DND-41 (cell line): ENCODE data around the gene FAM120C.

Source experiments
- ATAC-seq: fragments of 200-7000 bp; cut with Tn5 transposase; 3 replicates; pipeline ENCODE4 v1.9.1; 2021; ENCODE audit warnings: low read depth; ENCODE audit not compliant: insufficient read depth
- DNase-seq: peaks from one replicate; pipeline ENCODE4 v3.0.0-alpha.2; 2020
- H2AFZ ChIP-seq: 2 replicates; pipeline ENCODE4 v1.6.0; 2012; ENCODE audit warnings: low read depth, low read length
- H3K27ac ChIP-seq: 2 replicates; pipeline ENCODE4 v1.5.1; 2012; ENCODE audit warnings: low read length, inconsistent platforms
- H3K27me3 ChIP-seq: fragments of 200-600 bp; sonication (generic); 2 replicates; pipeline ENCODE4 v1.6.0; 2012; ENCODE audit warnings: low read length, mild to moderate bottlenecking, inconsistent platforms; ENCODE audit not compliant: insufficient read depth, poor library complexity
- H3K36me3 ChIP-seq: 2 replicates; pipeline ENCODE4 v1.5.1; 2012; ENCODE audit warnings: low read length, inconsistent platforms; ENCODE audit not compliant: insufficient read depth
- H3K4me1 ChIP-seq: 2 replicates; pipeline ENCODE4 v1.5.1; 2012; ENCODE audit warnings: mild to moderate bottlenecking, low read length; ENCODE audit not compliant: insufficient read depth
- H3K4me2 ChIP-seq: 2 replicates; pipeline ENCODE4 v1.6.0; 2012; ENCODE audit warnings: mild to moderate bottlenecking, moderate library complexity, low read length, inconsistent platforms; ENCODE audit not compliant: insufficient read depth
- H3K4me3 ChIP-seq, 2 experiments: fragments of 200-600 bp in 1 of 2; shearing (Covaris generic) in 1 of 2; 2 replicates each; pipeline ENCODE4 v1.5.1; 2012 to 2016; ENCODE audit warnings: inconsistent platforms in 2 of 2, low read length in 2 of 2, mild to moderate bottlenecking in 2 of 2, low read depth in 1 of 2, moderate library complexity in 1 of 2
- H3K79me2 ChIP-seq: 2 replicates; pipeline ENCODE4 v1.6.0; 2012; ENCODE audit warnings: low read length, inconsistent platforms; ENCODE audit not compliant: insufficient read depth
- H3K9ac ChIP-seq: 2 replicates; pipeline ENCODE4 v1.6.0; 2012; ENCODE audit warnings: low read depth, mild to moderate bottlenecking, inconsistent platforms, low read length, moderate library complexity
- H3K9me3 ChIP-seq: 2 replicates; pipeline ENCODE4 v1.5.1; 2012; ENCODE audit warnings: low read length, moderate library complexity, mild to moderate bottlenecking, inconsistent platforms; ENCODE audit not compliant: insufficient read depth, severe bottlenecking
- H4K20me1 ChIP-seq: 2 replicates; pipeline ENCODE4 v1.6.0; 2012; ENCODE audit warnings: low read length; ENCODE audit not compliant: insufficient read depth
- CTCF ChIP-seq: IDR thresholded peaks from 2 replicates; pipeline ENCODE4 v1.5.1; 2012; ENCODE audit warnings: borderline replicate concordance, low read length, moderate library complexity, mild to moderate bottlenecking; ENCODE audit not compliant: poor library complexity, severe bottlenecking; ENCODE audit errors: extremely low read depth
- EZH2 ChIP-seq: IDR thresholded peaks from 3 replicates; pipeline ENCODE4 v1.6.1; 2012; ENCODE audit warnings: borderline replicate concordance, low read depth, mild to moderate bottlenecking, moderate library complexity, low read length, inconsistent platforms; ENCODE audit not compliant: severe bottlenecking

The FAM120C gene

GRCh38 chrX:54048412-54048811, 134.6 kb downstream of the FAM120C start:
- Histone ChIP-seq H3K79me2 (peaks cover 8% of the 10 kb centered on the region), H3K9me3 (no peaks in the 10 kb centered on the region), H3K4me3 (no peak overlapping the region), H3K27me3 (no peaks in the 10 kb centered on the region), H3K4me2 (no peak overlapping the region), H3K4me1 (peaks cover 15% of the 10 kb centered on the region), H2AFZ (no peak overlapping the region), H4K20me1 (no peaks in the 10 kb centered on the region), H3K9ac (no peak overlapping the region), H3K27ac (no peak overlapping the region), H3K36me3 (no peaks in the 10 kb centered on the region; the same call in 1 of the 2 replicates)
- no peak for DNase-seq
- no peak for ATAC-seq
- TF ChIP-seq CTCF = no peak
- no peak for TF ChIP-seq EZH2

DNA sequence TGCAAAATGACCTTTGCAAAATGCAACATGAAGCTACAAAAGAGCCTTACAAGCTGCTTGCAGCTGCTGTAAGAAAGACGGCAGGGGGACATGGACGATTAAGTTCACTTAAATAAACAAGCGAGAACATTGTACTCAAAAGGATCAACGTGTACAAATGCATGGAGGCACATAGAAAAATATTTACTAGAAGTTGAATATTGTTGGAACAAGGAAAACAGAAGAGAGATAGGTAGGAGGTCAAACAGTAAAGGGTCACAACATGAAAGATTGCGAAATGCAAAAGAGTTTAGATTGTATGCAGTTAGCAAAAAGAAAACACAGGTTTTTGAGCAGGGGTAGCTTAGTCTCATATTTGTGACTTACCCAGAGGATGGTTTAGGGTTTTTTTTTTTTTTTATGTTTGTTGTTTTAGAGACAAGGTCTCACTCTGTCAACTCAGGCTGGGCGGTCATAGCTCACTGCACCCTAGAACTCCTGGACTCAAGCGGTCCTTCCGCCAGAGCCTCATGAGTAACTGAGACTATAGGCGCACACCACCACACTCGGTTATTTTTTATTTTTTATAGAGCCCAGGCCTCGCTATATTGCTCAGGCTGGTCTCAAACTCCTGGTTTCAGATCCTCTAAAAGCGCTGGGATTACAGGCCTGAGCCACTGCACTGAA, 137.4 kb downstream of the FAM120C start:
- Histone ChIP-seq H3K9me3 (no peaks in the 10 kb centered on the region), H3K4me3 (peak overlapping the region in 1 of 2 experiments; percentile 92; a peak in 2 of 4 replicates), H3K9ac (peak overlapping the region; percentile 96), H4K20me1 (no peaks in the 10 kb centered on the region), H3K36me3 (peaks cover 12% of the 10 kb centered on the region), H3K27me3 (no peaks in the 10 kb centered on the region), H2AFZ (peak overlapping the region; percentile 89), H3K4me2 (peak overlapping the region; percentile 84), H3K79me2 (peaks cover 18% of the 10 kb centered on the region), H3K4me1 (peaks cover 28% of the 10 kb centered on the region), H3K27ac (peak overlapping the region; percentile 94)
- no peak for DNase-seq
- no peak for TF ChIP-seq CTCF
- no peak for TF ChIP-seq EZH2
- no peak for ATAC-seq

- H3K4me3 ChIP-seq = peak overlapping the region; percentile 42 to 92; a peak in 3 of 4 replicates
- ATAC-seq = no peak
- H3K4me2 ChIP-seq = peak overlapping the region; percentile 84
- H2AFZ ChIP-seq = peak overlapping the region; percentile 89
- H3K9ac ChIP-seq = peak overlapping the region; percentile 96
- no peak for DNase-seq
- peak overlapping the region; percentile 94 for H3K27ac ChIP-seq
- peaks cover 18% of the 10 kb centered on the region for H3K79me2 ChIP-seq
- H3K36me3 ChIP-seq = peaks cover 20% of the 10 kb centered on the region
- H3K4me1 ChIP-seq = peaks cover 29% of the 10 kb centered on the region
- no peaks in the 10 kb centered on the region for H3K9me3 ChIP-seq
- no peaks in the 10 kb centered on the region for H4K20me1 ChIP-seq
- no peaks in the 10 kb centered on the region for H3K27me3 ChIP-seq
- TF ChIP-seq CTCF (no peak), EZH2 (no peak)
Observed at GRCh38 chrX:54044877-54045338, 138.1 kb downstream of the FAM120C start.
